Gastrocnemius medialis (tissue), 4 donors: ENCODE data around the gene BTBD10.

Source experiments
- CTCF ChIP-seq, 5 experiments: fragments of 450-650 bp in 3 of 5; fragments of 200-600 bp in 2 of 5; sonication (generic) in 2 of 5; IDR thresholded peaks in 4 of 5; conservative IDR thresholded peaks in 1 of 5; 1 replicate in 4 of 5; 2 replicates in 1 of 5; pipeline ENCODE4 v1.5.1; 2016 to 2019; ENCODE audit warnings: antibody characterized with exemption in 5 of 5, mild to moderate bottlenecking in 3 of 5, moderate library complexity in 3 of 5
- POLR2A ChIP-seq, 2 donors: fragments of 450-650 bp; IDR thresholded peaks; one replicate each; pipeline ENCODE4 v1.6.1; 2017; ENCODE audit warnings: antibody characterized with exemption in 2 of 2, mild to moderate bottlenecking in 2 of 2, moderate library complexity in 2 of 2

GRCh38 chr11:13352711-13353110 is 110.3 kb downstream of the BTBD10 start:
- TF ChIP-seq CTCF (IDR thresholded peaks at IDR 0.05 in 4 of 5, conservative IDR thresholded peaks at IDR 0.05 in 1 of 5) (no peak), POLR2A (IDR thresholded peaks at IDR 0.05) (no peak)
